Measurements from ENCODE around the gene ASPHD2. TPM values are rescaled to one million over a fixed set of nuclear protein-coding genes. Genes with fewer than 3 reads are reported as not detected.

The ASPHD2 gene, protein sequence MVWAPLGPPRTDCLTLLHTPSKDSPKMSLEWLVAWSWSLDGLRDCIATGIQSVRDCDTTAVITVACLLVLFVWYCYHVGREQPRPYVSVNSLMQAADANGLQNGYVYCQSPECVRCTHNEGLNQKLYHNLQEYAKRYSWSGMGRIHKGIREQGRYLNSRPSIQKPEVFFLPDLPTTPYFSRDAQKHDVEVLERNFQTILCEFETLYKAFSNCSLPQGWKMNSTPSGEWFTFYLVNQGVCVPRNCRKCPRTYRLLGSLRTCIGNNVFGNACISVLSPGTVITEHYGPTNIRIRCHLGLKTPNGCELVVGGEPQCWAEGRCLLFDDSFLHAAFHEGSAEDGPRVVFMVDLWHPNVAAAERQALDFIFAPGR
- total RNA-seq (10 to 100 TPM; 13.1 to 14.2 TPM), polyA plus RNA-seq (4.1 TPM)

DNA sequence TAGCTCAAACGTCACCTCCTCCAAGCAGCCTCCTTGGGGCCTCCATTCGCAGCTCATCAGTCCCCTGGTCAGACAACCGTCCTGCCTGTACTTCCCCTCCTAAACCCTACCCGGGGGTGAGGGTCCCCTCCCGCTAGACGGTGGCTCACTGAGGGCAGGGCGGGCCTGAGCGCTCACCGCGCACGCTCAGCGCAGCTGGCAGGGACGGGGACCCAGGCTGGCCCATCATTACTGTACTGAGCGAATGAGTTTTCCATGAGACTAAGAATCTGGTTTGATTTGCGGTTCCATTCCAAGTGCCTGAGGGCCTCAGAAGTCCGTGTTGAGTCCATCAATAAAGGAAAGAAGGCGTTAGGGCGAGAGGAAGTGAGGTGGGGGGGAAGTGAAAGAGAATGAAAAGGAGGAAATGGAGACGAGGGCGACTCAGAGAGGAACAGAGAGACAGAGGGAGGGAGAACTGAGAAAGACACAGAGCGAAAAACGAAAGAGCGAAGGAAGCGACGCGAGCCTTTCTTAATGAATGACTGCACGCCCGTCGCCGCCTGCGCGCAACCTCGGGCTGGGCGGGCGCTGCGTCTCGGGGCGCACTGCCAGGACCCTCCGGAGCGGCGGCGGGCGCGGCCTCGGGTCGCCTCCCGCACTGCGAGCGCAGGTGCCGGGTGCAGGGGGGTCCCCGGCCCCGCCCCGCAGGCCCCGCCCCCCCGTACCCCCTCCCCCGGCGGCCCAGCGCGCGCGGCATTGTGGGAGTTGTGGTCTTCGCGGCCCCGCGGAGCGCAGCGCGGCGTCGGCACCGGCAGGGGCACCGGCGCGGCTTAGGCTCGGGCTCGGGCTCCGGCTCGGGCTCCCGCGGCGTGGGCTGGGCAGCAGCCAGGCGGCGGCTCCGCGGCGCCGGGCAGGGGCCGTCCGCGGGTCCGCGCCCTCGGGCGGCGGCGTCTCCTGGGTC is at the start of gene ASPHD2:
Gene ASPHD2, plus strand, starts transcription at position 746 of the 943 bp plus-strand sequence. CDS start 4,356 bp downstream, outside the sequence.
- Histone ChIP-seq H3K4me1 (ENCODE audit: insufficient read depth, low read length) (peaks cover 26% of the 10 kb centered on the region), H3K4me3 (ENCODE audit: low read length) (peak within 1 kb of the TSS; percentile 100), H3K27me3 (ENCODE audit: insufficient read depth, low read length, poor library complexity, severe bottlenecking) (no peaks in the 10 kb centered on the region), H3K9me3 (ENCODE audit: low read length) (no peaks in the 10 kb centered on the region), H3K36me3 (ENCODE audit: insufficient read depth, low read length) (peaks cover under 1% of the 10 kb centered on the region), H3K27ac (ENCODE audit: low read depth, low read length) (peak within 1 kb of the TSS; percentile 95)
- Mint-ChIP-seq H3K9me3 (peaks cover 0 to 2% (median under 1%) of the 10 kb centered on the region in 5 donors), H3K4me1 (peaks cover 28 to 43% (median 34%) of the 10 kb centered on the region in 3 donors), H3K4me3 (peak within 1 kb of the TSS; percentile 94 to 100 (median 98)), H3K27me3 (peaks cover 3% of the 10 kb centered on the region in 2 donors), H3K27ac (peak within 1 kb of the TSS; percentile 97 to 100 (median 98)), H3K36me3 (peaks cover 2 to 14% (median 5%) of the 10 kb centered on the region in 3 donors)
- ChIA-PET CTCF (no interaction called here), POLR2A (interaction anchor here (0.7 to 3.4 kb wide), 4 partner anchors 8 to 244 kb away, joined by 3 to 22 read pairs (median 5); partner anchors contain the start of genes HPS4 and SRRD)
- DNase-seq: peak; percentile 74 to 89 (median 86)

DNA sequence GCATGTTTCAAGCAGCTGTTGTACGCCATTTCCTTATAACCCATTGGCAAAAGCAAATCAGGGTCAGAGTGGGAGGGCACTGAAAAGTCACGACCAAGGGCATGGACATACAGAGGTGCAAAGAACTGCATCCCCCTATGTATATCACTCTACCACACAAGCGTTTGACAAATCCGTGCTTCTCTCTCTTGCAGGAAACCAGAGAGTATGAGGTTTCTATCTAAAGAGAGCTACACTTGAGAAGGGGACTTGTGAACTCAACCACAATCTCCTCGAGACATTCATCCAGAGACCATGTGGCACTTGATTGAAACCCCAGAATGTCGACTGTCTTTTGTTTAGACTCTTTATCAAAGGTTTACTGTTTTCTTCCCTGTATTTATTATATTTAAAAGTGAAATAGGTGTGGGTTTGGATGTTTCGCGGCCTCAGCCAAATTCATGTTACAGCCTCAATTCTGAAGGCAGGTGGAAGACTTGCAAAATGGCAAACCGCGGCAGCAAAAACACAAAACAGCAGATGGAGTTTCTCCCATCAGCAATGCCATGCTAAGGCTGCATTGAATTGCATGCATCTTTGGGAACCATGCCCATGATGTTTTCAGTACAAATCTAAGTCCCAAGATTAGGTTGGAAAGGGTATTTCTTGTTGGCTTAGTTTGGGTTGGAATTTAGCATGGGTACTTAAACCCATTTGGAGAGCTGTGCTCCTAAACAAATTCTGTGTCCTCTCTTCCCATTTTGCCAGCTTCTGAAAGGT is 48.8 kb upstream of the ASPHD2 start:
- Histone ChIP-seq H3K36me3 (ENCODE audit: insufficient read depth, low read length) (no peaks in the 10 kb centered on the region), H3K27ac (ENCODE audit: low read depth, low read length) (no peak overlapping the region), H3K9me3 (ENCODE audit: low read length) (no peaks in the 10 kb centered on the region), H3K4me1 (ENCODE audit: insufficient read depth, low read length) (no peaks in the 10 kb centered on the region), H3K4me3 (ENCODE audit: low read length) (no peak overlapping the region), H3K27me3 (ENCODE audit: insufficient read depth, low read length, poor library complexity, severe bottlenecking) (no peaks in the 10 kb centered on the region)
- CTCF ChIA-PET: interaction anchor here (1.7 kb wide), 1 partner anchor 13 kb away, joined by 6 read pairs; no protein-coding TSS in a partner anchor
- H3K4me3 Mint-ChIP-seq: no peak overlapping the region
- H3K4me1 Mint-ChIP-seq: peaks cover 5 to 7% (median 6%) of the 10 kb centered on the region in 3 donors
- POLR2A ChIA-PET: no interaction called here
- peaks cover 0 to 7% (median 0%) of the 10 kb centered on the region in 3 donors for H3K36me3 Mint-ChIP-seq
- no peak overlapping the region for H3K27ac Mint-ChIP-seq
- peaks cover 0 to 14% (median 7%) of the 10 kb centered on the region in 5 donors for H3K9me3 Mint-ChIP-seq
- DNase-seq: no peak
- peaks cover 21 to 71% of the 10 kb centered on the region in 2 donors for H3K27me3 Mint-ChIP-seq

DNA sequence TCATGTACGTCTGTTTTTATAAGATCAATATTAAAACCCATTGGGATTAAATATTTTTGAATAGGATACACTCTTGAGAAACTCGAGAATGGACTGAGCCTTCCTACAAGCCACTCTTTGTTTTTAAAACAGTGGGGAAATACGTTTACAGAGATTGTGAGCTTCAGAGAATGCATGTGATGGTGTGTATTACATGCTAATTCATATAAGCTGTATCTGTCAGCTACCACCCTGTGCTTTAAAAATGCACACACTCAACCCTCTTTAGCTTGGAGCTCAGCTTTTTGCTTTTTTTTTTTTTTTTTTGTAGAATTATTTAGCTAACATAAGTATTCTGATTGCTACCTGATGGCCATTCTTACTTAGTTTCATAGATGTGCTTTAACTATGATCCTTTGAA is 46.3 kb upstream of the ASPHD2 start:
- Mint-ChIP-seq H3K27ac (peak overlapping the region in 1 of 8 donors; percentile 24), H3K4me1 (peaks cover 0 to under 1% (median 0%) of the 10 kb centered on the region in 3 donors)

DNA sequence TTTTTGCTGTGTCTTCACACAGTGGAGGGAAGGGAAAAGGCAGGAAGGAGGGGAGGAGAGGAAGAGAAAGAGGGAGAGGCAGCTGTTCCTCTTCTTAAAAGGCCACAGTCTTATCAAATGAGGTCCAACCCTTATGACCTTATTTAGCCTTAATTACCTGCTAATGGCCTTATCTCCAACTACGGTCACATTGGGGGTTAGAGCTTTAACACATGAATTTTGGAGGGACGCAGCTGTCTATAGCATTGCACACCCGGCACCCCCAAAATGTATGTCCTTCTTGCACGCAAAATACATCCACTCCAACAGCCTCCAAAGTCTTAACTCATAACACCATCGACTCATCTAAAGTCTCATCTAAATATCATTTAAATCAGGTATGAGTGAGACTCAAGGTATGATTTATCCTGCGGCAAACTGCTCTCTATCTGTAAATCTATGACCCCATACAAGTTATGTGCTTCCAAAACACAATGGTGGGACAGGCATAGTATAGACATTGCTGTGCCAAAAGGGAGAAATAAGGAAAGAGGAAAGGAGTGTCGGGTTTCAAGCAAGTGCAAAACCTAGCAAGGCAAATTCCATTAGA is 45.0 kb upstream of the ASPHD2 start:
- Histone ChIP-seq H3K27ac (ENCODE audit: low read depth, low read length) (no peak overlapping the region), H3K36me3 (ENCODE audit: insufficient read depth, low read length) (no peaks in the 10 kb centered on the region), H3K27me3 (ENCODE audit: insufficient read depth, low read length, poor library complexity, severe bottlenecking) (no peaks in the 10 kb centered on the region), H3K4me1 (ENCODE audit: insufficient read depth, low read length) (no peaks in the 10 kb centered on the region), H3K9me3 (ENCODE audit: low read length) (no peaks in the 10 kb centered on the region), H3K4me3 (ENCODE audit: low read length) (no peak overlapping the region)
- no peak for DNase-seq
- Mint-ChIP-seq H3K27me3 (peaks cover 15 to 77% of the 10 kb centered on the region in 2 donors), H3K4me1 (no peaks in the 10 kb centered on the region), H3K9me3 (peaks cover 0 to 5% (median under 1%) of the 10 kb centered on the region in 5 donors), H3K36me3 (no peaks in the 10 kb centered on the region), H3K27ac (no peak overlapping the region), H3K4me3 (no peak overlapping the region)
- ChIA-PET CTCF (interaction anchor here (1.4 to 1.5 kb wide), 2 partner anchors 8 to 18 kb away, joined by 4 read pairs; no protein-coding TSS in a partner anchor), POLR2A (no interaction called here)

More for the DNA sequence above, 46.3 kb upstream of the ASPHD2 start:
- Mint-ChIP-seq H3K9me3 (peaks cover 0 to 12% (median 7%) of the 10 kb centered on the region in 5 donors), H3K36me3 (peaks cover 0 to 7% (median 0%) of the 10 kb centered on the region in 3 donors), H3K27me3 (peaks cover 16 to 72% of the 10 kb centered on the region in 2 donors), H3K4me3 (no peak overlapping the region)
- POLR2A ChIA-PET: no interaction called here
- H3K9me3 ChIP-seq (ENCODE audit: low read length): no peaks in the 10 kb centered on the region
- H3K27ac ChIP-seq (ENCODE audit: low read depth, low read length): no peak overlapping the region
- no peak for DNase-seq
- H3K4me1 ChIP-seq (ENCODE audit: insufficient read depth, low read length): no peaks in the 10 kb centered on the region
- no peak overlapping the region for H3K4me3 ChIP-seq (ENCODE audit: low read length)
- no peaks in the 10 kb centered on the region for H3K27me3 ChIP-seq (ENCODE audit: insufficient read depth, low read length, poor library complexity, severe bottlenecking)
- CTCF ChIA-PET: interaction anchor here (0.7 to 1.5 kb wide), 3 partner anchors 9 to 78 kb away, joined by 3 to 4 read pairs (median 4); no protein-coding TSS in a partner anchor
- H3K36me3 ChIP-seq (ENCODE audit: insufficient read depth, low read length): no peaks in the 10 kb centered on the region

DNA sequence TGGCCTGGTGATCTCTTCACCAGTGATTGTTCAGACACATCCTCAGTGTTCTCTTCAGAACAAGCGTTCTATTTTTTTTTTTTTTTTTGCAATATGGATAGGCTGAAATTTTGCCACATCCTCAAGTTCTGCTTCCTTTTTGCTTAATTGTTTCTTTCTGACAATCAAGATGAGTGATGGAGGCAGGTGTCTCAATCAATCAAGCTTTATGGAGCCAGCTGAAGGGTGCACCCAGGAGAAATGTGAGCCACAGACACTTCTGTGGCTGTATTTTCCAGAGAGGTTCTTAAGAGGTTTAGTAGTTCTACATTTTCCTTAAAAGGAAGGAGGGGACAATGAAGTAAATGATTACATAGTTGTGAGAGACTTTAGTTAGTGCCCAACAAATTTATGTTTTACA is 43.9 kb upstream of the ASPHD2 start:
- Histone ChIP-seq H3K4me3 (ENCODE audit: low read length) (no peak overlapping the region), H3K9me3 (ENCODE audit: low read length) (no peaks in the 10 kb centered on the region), H3K4me1 (ENCODE audit: insufficient read depth, low read length) (no peaks in the 10 kb centered on the region), H3K27me3 (ENCODE audit: insufficient read depth, low read length, poor library complexity, severe bottlenecking) (no peaks in the 10 kb centered on the region), H3K27ac (ENCODE audit: low read depth, low read length) (no peak overlapping the region), H3K36me3 (ENCODE audit: insufficient read depth, low read length) (no peaks in the 10 kb centered on the region)
- H3K27me3 Mint-ChIP-seq: peaks cover 6 to 69% of the 10 kb centered on the region in 2 donors
- POLR2A ChIA-PET: no interaction called here
- no peak overlapping the region for H3K4me3 Mint-ChIP-seq
- H3K4me1 Mint-ChIP-seq: no peaks in the 10 kb centered on the region
- no peaks in the 10 kb centered on the region for H3K36me3 Mint-ChIP-seq
- DNase-seq: no peak
- no peaks in the 10 kb centered on the region for H3K9me3 Mint-ChIP-seq
- no peak overlapping the region for H3K27ac Mint-ChIP-seq
- CTCF ChIA-PET: no interaction called here

DNA sequence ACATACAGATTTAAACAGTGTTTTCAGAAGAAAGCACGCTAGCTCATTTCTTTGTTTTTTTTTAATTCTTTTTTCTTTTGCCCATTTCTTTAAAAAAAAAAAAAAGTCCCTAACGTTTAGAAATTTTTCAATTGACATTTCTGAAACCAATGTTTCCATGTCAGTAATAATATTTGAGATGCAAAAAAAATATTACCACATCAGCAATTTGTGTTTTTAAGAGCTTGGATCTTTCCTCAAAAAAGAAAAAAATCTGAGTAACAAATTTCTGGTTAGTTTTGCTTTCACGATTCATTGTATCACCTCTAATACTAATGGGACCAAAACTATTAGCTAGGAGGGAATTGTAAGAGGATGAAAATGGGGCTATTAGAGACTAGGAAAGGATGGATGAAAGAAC is 39.9 kb upstream of the ASPHD2 start:
- H3K4me1 Mint-ChIP-seq: no peaks in the 10 kb centered on the region
- H3K4me1 ChIP-seq (ENCODE audit: insufficient read depth, low read length): no peaks in the 10 kb centered on the region
- no peak overlapping the region for H3K4me3 ChIP-seq (ENCODE audit: low read length)
- CTCF ChIA-PET: interaction anchor here (0.6 to 1.1 kb wide), 2 partner anchors 25 to 258 kb away, joined by 3 read pairs; no protein-coding TSS in a partner anchor
- H3K9me3 Mint-ChIP-seq: no peaks in the 10 kb centered on the region
- H3K27me3 ChIP-seq (ENCODE audit: insufficient read depth, low read length, poor library complexity, severe bottlenecking): no peaks in the 10 kb centered on the region
- no peak for DNase-seq
- H3K27me3 Mint-ChIP-seq: peaks cover 0 to 44% of the 10 kb centered on the region in 2 donors
- H3K36me3 ChIP-seq (ENCODE audit: insufficient read depth, low read length): no peaks in the 10 kb centered on the region
- H3K27ac ChIP-seq (ENCODE audit: low read depth, low read length): no peak overlapping the region
- H3K27ac Mint-ChIP-seq: no peak overlapping the region
- no peaks in the 10 kb centered on the region for H3K9me3 ChIP-seq (ENCODE audit: low read length)
- POLR2A ChIA-PET: interaction anchor here (0.6 kb wide), 1 partner anchor 95 kb away, joined by 3 read pairs; no protein-coding TSS in a partner anchor
- H3K4me3 Mint-ChIP-seq: no peak overlapping the region
- H3K36me3 Mint-ChIP-seq: no peaks in the 10 kb centered on the region

DNA sequence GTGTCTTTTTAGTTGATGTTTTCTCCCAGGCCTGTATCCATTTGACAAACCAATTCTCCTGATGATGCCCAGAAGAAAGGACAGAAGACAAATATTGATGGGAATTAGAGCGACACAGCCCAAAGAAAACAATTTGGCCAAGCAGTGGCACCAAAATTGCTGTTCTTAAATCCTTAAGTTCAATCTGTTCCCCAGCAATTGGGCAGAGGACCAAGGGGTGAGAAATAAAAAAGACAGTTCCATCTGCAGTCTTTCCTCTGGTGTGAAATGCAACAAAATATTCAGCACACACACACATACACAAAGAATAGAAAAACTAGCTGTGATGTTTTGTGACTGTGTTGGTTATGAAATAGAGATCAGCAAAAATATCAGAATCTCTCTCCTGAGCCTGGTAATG is 38.0 kb upstream of the ASPHD2 start:
- POLR2A ChIA-PET: no interaction called here
- no peaks in the 10 kb centered on the region for H3K36me3 Mint-ChIP-seq
- H3K27me3 ChIP-seq (ENCODE audit: insufficient read depth, low read length, poor library complexity, severe bottlenecking): no peaks in the 10 kb centered on the region
- DNase-seq: no peak
- H3K9me3 Mint-ChIP-seq: no peaks in the 10 kb centered on the region
- CTCF ChIA-PET: no interaction called here
- no peak overlapping the region for H3K27ac Mint-ChIP-seq
- H3K9me3 ChIP-seq (ENCODE audit: low read length): no peaks in the 10 kb centered on the region
- no peaks in the 10 kb centered on the region for H3K4me1 Mint-ChIP-seq
- H3K27ac ChIP-seq (ENCODE audit: low read depth, low read length): no peak overlapping the region
- no peaks in the 10 kb centered on the region for H3K36me3 ChIP-seq (ENCODE audit: insufficient read depth, low read length)
- H3K4me3 Mint-ChIP-seq: no peak overlapping the region
- H3K4me3 ChIP-seq (ENCODE audit: low read length): no peak overlapping the region
- no peaks in the 10 kb centered on the region for H3K4me1 ChIP-seq (ENCODE audit: insufficient read depth, low read length)
- peaks cover 0 to 30% of the 10 kb centered on the region in 2 donors for H3K27me3 Mint-ChIP-seq

Measured in CD8-positive, alpha-beta memory T cell (primary cell).